HS-5 (cell line): ENCODE results near the gene ADAM33.

Experiments used
- DNase-seq: peaks from one replicate; pipeline ENCODE4 v3.0.0-alpha.2; 2012; ENCODE audit warnings: low read depth

Gene ADAM33

DNA sequence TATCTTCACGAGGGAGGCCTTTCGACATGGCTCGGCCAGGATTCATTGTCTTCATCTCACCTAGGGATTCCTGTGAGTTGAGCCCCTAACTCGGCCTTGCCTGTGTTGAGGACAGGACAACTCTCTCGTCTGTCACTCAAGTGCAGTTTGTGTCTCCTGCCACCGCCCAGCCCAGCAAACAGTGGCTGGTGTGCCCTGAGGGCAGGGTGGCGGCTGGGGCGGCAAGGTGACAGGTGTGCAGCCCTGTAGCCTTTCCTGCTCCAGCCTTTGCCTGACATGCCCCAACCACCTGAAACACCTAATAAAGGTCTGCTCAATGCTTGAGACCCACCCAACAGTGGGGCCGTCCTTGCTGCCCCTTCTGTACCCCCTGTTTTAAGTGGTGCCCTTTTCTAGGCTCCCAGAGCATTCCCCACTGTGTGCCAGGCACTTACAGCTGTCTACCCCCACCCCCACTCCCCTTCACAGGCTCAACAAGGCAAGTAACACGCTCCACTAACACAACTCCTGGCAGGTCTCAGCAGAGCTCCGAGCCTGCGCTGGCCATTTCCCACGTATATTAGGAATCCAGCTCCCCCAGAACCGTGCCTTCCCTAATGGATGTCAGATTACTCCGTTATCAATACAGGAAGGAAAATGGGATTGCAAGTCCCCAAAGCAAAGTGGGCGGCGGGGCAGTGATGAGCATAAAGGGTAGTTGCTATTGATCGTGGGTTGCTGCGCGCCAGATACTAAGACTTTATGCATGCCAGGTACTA lies 36.3 kb downstream of the ADAM33 start:
- DNase-seq: no peak

DNA sequence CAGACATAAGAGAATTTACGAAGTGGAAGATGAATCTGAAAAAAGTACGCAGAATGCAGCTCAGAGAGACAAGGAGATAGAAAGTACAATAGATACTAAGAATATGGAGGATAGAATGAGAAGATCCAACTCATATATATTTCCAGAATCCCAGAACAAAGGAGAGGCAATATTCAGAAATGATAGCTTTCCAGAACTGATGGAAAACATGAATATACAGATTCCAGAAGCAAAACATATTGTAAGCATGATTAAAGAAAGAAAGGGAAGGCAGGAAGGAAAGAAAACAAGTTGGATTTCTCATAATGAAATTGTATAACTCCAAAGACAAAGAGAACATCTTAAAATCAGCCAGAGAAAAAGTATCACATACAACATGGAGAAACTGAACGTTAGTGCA lies 41.6 kb downstream of the ADAM33 start:
- no peak for DNase-seq

DNA sequence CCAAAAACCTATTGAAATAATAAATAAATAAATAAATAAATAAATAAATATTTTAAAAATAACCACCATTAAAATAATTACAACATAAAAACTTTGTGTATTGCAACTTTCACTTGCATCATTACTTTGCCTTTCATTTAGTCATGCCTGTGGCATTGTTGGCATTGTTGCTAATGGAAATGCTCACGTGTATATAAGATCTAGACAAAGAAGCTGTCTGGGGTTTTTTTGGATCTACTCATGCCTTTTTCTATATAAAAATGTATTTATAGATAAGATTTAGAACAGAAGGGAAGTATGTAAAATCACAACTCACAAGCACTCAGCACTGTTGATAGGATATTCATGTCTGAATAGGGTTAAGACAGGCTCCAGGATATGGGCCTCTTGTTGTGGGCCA lies 46.5 kb downstream of the ADAM33 start:
- no peak for DNase-seq

DNA sequence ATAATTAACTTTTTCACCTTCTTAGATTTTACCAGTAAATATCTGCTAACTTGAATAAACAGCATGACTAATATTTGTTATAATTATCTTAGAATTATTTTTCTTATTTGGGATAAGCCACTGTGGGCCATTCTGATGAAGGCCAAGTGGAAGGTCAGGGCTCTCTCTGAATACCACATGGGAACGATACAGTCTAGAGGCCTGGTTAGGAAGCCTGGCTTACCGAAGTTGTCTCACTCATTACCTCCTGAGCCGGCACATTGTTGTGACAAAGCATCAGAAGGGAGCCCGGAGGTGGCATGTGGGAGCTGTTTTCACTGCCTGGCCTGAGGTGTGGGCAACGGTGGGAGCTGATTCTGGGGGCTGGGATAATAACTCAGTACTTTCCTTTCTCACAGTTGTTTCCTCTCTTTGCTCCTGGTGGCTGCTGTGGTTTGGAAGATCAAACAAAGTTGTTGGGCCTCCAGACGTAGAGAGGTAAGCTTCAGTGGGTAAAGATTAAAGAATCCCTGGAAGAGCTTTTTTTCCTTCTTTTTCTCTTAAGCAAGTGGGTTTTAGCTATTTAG lies 47.8 kb downstream of the ADAM33 start:
- DNase-seq: no peak

DNA sequence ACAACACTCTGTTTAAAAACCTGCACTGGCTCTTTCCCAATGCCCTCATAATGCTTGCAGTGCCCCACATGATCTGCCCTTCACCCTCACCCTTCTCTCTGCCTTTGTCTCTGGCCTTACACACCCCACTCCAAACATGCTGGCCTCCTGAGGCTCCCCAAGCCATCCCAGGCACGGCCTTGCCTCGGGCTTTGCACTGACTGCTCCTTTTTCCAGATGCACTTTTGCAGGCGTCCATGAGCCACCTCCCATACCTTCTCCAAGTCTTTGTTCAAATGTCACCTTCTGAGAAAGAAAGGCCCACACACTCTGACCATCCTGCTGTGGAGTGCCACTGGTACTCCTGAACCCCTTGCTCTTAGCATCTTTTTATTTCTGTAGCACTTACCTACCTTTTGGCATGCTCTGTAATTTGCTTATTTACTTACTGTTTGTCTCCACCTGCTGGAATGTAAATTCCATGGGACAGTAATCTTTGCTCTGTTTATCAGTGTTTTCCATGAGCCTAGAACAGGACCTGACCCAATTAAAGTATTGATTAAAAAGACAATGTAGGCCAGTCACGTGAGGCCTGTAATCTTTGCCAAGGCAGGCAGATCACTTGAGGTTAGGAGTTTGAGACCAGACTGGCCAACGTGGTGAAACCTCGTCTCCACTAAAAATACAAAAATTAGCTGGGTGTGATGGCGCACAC lies 49.4 kb downstream of the ADAM33 start:
- no peak for DNase-seq

DNA sequence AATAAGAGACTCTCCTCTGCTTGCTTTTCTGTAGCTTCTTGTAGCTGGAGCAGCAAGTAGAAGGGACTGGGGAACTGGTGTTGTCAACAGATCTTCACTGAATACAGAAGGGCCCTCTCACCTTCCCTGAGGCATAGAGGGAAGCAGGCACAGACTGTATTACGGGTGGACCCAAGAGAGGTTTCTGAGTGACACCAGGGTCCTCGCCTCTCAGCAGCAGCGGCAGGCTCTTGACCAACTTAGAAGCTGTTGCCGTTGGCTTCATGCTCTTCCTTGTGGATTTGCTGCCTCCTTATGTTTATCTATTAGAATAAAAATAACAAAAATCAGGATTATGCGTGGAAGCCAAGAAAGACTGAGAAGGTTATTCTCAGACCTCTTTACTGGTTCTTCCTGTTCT lies 50.3 kb downstream of the ADAM33 start:
- no peak for DNase-seq

DNA sequence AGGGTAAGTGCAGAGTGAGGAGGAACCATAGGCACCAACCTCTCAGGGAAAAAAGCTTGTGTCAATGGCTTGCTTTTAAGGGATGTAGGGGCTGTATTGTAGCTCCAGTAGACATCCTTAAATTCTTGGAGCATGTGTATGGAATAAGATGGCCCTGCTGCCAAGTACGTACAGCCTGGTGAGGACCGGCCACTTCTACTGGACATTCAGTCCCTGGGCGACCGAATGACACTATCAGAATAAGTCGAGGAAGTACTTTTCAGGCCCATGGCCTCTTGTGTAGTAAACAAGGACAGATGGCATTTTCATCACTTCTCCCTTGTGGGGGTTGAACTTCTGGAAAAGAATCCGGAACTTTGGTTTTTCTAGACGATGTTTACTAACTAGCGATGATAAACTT lies 51.4 kb downstream of the ADAM33 start:
- no peak for DNase-seq

DNA sequence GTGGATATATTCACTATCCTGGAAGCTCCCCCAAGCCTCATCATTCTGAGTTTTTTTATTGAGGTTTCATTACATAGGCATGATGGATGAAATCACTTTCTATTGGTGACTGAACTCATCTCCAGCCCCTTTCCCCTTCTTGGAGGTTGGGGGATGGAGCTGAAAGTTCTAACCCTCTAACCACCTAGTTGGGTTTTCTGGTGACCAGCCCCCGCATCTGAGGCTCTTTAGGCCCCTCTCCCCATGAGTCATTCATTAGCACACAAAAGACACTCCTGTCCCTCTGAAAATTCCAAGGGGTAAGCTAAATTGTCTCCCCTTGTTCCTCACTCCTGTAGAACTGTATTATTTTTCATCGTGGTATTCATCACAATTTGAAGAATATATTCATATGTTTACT lies 51.9 kb downstream of the ADAM33 start:
- DNase-seq: no peak

DNA sequence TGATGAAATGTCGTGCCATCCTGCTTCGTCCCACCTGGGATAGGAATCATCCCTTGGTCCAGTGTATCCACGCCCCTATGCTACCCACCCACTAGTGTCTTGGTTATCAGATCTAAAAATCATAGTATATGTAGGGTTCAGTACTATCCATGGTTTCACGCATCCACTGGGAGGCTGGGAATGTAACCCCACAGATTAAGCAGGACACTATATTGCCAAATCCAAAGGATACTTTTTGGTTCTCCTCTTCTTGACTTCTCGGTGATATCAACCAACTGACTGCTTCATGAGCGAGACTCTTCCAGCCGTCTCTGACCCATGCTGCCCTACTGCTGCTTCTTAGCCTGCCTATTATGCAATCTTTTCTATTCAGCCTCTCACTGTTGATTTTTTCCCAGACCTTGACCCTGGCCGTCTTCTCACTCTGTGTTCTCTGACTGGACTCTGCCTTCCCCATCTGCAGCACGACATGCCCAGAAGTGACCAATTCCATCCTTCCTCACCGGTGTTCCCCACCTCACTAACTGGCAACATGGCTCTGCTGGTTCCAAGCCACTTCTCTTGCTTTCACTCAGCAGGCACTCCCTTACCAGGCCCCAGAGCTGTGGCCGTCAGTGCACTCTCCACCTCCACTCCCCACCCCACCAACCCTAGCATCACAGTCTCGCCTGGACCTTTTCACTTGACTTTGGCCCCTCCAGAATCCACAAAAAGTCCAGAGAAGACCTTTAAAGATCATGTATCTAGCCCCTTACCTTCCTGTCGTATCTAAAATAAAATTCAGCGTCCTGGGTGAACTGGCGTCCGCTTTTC lies 53.1 kb downstream of the ADAM33 start:
- DNase-seq: no peak

DNA sequence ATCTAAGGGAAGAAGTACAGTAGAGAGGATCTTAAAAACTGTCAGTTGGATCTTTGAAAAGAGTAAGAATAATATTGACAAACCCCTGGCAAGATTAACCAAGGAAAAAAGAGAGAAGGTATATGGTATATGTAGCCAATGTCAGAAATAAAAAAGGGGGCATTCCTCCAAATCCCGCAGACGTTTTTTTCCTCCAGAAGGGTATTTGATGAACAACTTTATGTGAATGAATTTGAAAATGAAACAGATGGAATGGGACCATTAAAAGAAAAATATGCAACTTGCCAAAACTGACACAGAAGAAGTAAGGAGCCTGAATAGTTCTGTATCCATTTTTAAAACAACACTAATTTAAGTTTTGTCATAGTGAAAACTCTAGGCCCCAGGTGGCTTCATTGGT lies 54.3 kb downstream of the ADAM33 start:
- DNase-seq: no peak

DNA sequence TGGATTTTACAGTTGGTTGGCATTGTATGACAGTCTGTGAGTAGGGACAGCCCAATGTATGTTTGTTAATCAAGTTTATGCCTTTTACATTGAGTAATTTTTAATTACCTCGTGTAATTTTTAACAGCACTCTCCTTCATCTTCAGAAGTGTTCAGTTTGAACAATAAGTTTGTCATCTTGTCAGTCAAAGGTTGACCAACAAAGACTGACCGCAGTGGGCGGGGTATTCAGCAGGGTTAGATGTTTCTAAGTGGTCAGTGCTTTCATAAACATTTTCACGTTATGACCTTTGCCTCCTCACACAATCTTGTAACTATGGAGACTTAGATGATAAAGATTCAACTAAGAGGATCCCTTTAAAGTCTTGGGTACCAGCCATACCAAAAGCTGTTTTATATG lies 59.4 kb downstream of the ADAM33 start:
- no peak for DNase-seq

DNA sequence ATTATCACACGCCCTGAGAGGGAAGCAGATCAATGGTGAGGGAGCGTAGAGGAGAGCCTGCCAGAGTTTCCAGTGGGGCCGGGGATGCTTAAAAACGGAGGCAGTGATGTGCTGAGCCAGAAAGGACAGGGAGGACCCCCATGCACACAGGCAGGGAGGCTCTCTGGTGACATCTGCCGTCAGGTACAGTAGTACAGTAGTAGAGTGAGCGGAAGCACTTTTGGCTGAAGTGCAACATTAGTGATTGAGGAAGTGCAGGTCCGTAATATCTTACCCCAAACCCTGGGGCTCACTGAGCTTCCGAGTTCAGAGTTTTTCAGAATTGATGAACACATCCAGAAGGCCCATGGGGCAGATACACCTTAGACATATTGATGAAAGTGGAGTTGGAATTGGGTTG lies 60.7 kb downstream of the ADAM33 start:
- DNase-seq: no peak
